IMR-90 (cell line): Measurements from ENCODE around the gene SLC25A21. TPM values are rescaled to one million over a fixed set of nuclear protein-coding genes. Genes with fewer than 3 reads are reported as not detected.

ENCODE experiments used
- ATAC-seq: fragments of 200-7000 bp; cut with Tn5 transposase; 2 replicates; pipeline ENCODE4 v1.9.1; 2020; ENCODE audit warnings: low read depth, mild to moderate bottlenecking, moderate library complexity
- BruUV-seq: library from RNA; stranded (reverse); fragments of 400-500 nt; replicated peaks from 2 replicates; lab custom pipeline; 2021; lab: Mats Ljungman, UMichigan
- CTCF ChIA-PET: fragments of 300-600 bp; formaldehyde crosslinking; extraction: SDS; loops from one replicate; lab custom pipeline; 2021; ENCODE audit warnings: antibody characterized with exemption; lab: Yijun Ruan, JAX
- POLR2A ChIA-PET: fragments of 300-600 bp; sonication (Branson Sonifier 250); formaldehyde crosslinking; loops from one replicate; lab custom pipeline; 2022; ENCODE audit warnings: antibody characterized with exemption; ENCODE audit not compliant: unreplicated experiment; lab: Charles Lee
- DNase-seq: peaks from one replicate; pipeline ENCODE4 v3.0.0; 2013
- H2AFZ ChIP-seq: replicated peaks from 2 replicates; pipeline ENCODE3; 2013; ENCODE audit warnings: low read length, mild to moderate bottlenecking; ENCODE audit not compliant: poor library complexity
- H2AK5ac ChIP-seq: 2 replicates; pipeline ENCODE4 v1.6.1; 2013; ENCODE audit warnings: low read depth, low read length, inconsistent platforms
- H2AK9ac ChIP-seq: replicated peaks from 2 replicates; pipeline ENCODE3; 2013; ENCODE audit warnings: mild to moderate bottlenecking, low read depth, low read length, moderate library complexity; ENCODE audit not compliant: poor library complexity
- H2BK120ac ChIP-seq: 2 replicates; pipeline ENCODE4 v1.6.1; 2013; ENCODE audit warnings: low read depth, low read length, inconsistent platforms
- H2BK15ac ChIP-seq: 3 replicates; pipeline ENCODE4 v1.6.1; 2013; ENCODE audit warnings: low read depth, low read length, inconsistent platforms
- H2BK20ac ChIP-seq: 2 replicates; pipeline ENCODE4 v1.6.1; 2013; ENCODE audit warnings: low read depth, mild to moderate bottlenecking, inconsistent platforms, low read length, moderate library complexity
- H2BK5ac ChIP-seq: 2 replicates; pipeline ENCODE4 v1.6.1; 2013; ENCODE audit warnings: mild to moderate bottlenecking, low read depth, low read length, inconsistent platforms; ENCODE audit not compliant: poor library complexity, severe bottlenecking
- H3K14ac ChIP-seq: replicated peaks from 2 replicates; pipeline ENCODE4 v1.6.1; 2013; ENCODE audit warnings: low read depth, low read length, inconsistent platforms
- H3K18ac ChIP-seq: 2 replicates; pipeline ENCODE4 v1.6.1; 2013; ENCODE audit warnings: low read depth, low read length, control low read depth
- H3K23ac ChIP-seq: 2 replicates; pipeline ENCODE4 v1.6.1; 2013; ENCODE audit warnings: low read depth, low read length, inconsistent platforms
- H3K27ac ChIP-seq: 2 replicates; pipeline ENCODE4 v1.5.1; 2013; ENCODE audit warnings: mild to moderate bottlenecking, control low read depth, low read length; ENCODE audit not compliant: insufficient read depth
- H3K27me3 ChIP-seq: 2 replicates; pipeline ENCODE4 v1.6.1; 2013; ENCODE audit warnings: low read length; ENCODE audit not compliant: control insufficient read depth, insufficient read depth
- H3K36me3 ChIP-seq: 2 replicates; pipeline ENCODE4 v1.6.1; 2013; ENCODE audit warnings: low read length, mixed read lengths; ENCODE audit not compliant: control insufficient read depth, insufficient read depth
- H3K4ac ChIP-seq: 2 replicates; pipeline ENCODE4 v1.6.1; 2013; ENCODE audit warnings: low read depth, low read length, inconsistent platforms
- H3K4me1 ChIP-seq: 2 replicates; pipeline ENCODE4 v1.6.1; 2013; ENCODE audit warnings: low read length, mixed read lengths; ENCODE audit not compliant: control insufficient read depth, insufficient read depth
- H3K4me2 ChIP-seq: 2 replicates; pipeline ENCODE4 v1.6.1; 2013; ENCODE audit warnings: low read depth, mild to moderate bottlenecking, control low read depth, low read length, moderate library complexity
- H3K4me3 ChIP-seq: 2 replicates; pipeline ENCODE4 v1.5.1; 2013; ENCODE audit warnings: low read depth, mild to moderate bottlenecking, control low read depth, low read length, moderate library complexity; ENCODE audit not compliant: insufficient read depth
- H3K56ac ChIP-seq: 2 replicates; pipeline ENCODE4 v1.6.1; 2013; ENCODE audit warnings: low read length, inconsistent platforms; ENCODE audit not compliant: insufficient read depth; ENCODE audit errors: extremely low read depth
- H3K79me1 ChIP-seq, 2 experiments: 2 replicates each; pipeline ENCODE4 v1.6.1; 2013; ENCODE audit warnings: low read length in 2 of 2, inconsistent platforms in 1 of 2, low read depth in 1 of 2
- H3K9ac ChIP-seq: 2 replicates; pipeline ENCODE4 v1.6.1; 2013; ENCODE audit warnings: low read depth, low read length, control low read depth
- H3K9me1 ChIP-seq: 2 replicates; pipeline ENCODE4 v1.6.1; 2013; ENCODE audit warnings: low read length, inconsistent platforms; ENCODE audit not compliant: insufficient read depth
- H3K9me3 ChIP-seq: 2 replicates; pipeline ENCODE4 v1.6.1; 2013; ENCODE audit warnings: low read length; ENCODE audit not compliant: control insufficient read depth, insufficient read depth
- H4K20me1 ChIP-seq: 2 replicates; pipeline ENCODE4 v1.6.1; 2013; ENCODE audit warnings: low read length, inconsistent platforms; ENCODE audit not compliant: insufficient read depth
- H4K5ac ChIP-seq: 2 replicates; pipeline ENCODE4 v1.6.1; 2013; ENCODE audit warnings: mild to moderate bottlenecking, low read depth, low read length, control low read depth
- H4K8ac ChIP-seq, 2 experiments: 2 replicates each; pipeline ENCODE4 v1.6.1; 2013; ENCODE audit warnings: low read depth in 2 of 2, low read length in 2 of 2, control low read depth in 1 of 2, inconsistent platforms in 1 of 2
- H4K91ac ChIP-seq: 2 replicates; pipeline ENCODE4 v1.6.1; 2013; ENCODE audit warnings: low read depth, low read length, inconsistent platforms; ENCODE audit not compliant: insufficient read depth
- BHLHE40 ChIP-seq: fragments of 150-350 bp; IDR thresholded peaks from 2 replicates; pipeline ENCODE4 v1.6.1; 2016; ENCODE audit warnings: mild to moderate bottlenecking, low read depth, low read length
- ELK1 ChIP-seq: fragments of 150-350 bp; IDR thresholded peaks from 2 replicates; pipeline ENCODE4 v1.6.1; 2016; ENCODE audit warnings: low read depth, mild to moderate bottlenecking, low read length, moderate library complexity, borderline replicate concordance
- RCOR1 ChIP-seq: IDR thresholded peaks from 2 replicates; pipeline ENCODE4 v1.6.1; 2012; ENCODE audit warnings: mild to moderate bottlenecking, low read length, improper control_type of control experiment; ENCODE audit not compliant: insufficient replicate concordance
- WGBS, 2 experiments: methylation state at CpG; one replicate each; pipeline versions ENCODE4 v1.1.5 to v1.1.7; 2013; ENCODE audit warnings: missing lambda C conversion rate in 2 of 2; ENCODE audit not compliant: insufficient read length in 1 of 2; ENCODE audit errors: extremely low coverage in 2 of 2; 5-methylcytosine and 5-hydroxymethylcytosine counted together
- dilution Hi-C: fragments of 300-500 bp; cut with HindIII; formaldehyde crosslinking; loops from one replicate; pipeline ENCODE4 v1.14.3; 2018; ENCODE audit warnings: low sequenced_read_pairs; ENCODE audit not compliant: unreplicated experiment
- in situ Hi-C: fragments of 300-500 bp; cut with MboI; formaldehyde crosslinking; loops from 3 replicates; pipeline ENCODE4 v1.14.3; 2019; ENCODE audit warnings: low sequenced_read_pairs, inconsistent platforms, mixed read lengths
- intact Hi-C: fragments of 100-400 bp; cut with micrococcal nuclease; formaldehyde crosslinking; loops from 2 replicates; pipeline ENCODE4 v1.10.0; 2022
- polyA plus RNA-seq, 3 experiments: library from polyadenylated mRNA; depleted of rRNA; stranded (reverse); fragments of >200 nt; gene quantifications; 2 replicates each; pipeline ENCODE4 v1.2.3, GENCODE V29; 2012; ENCODE audit warnings: low replicate concordance in 1 of 3
- total RNA-seq: library from RNA; depleted of rRNA; stranded (reverse); fragments of >200 nt; gene quantifications from 2 replicates; pipeline ENCODE4 v1.2.3, GENCODE V29; 2012
- TF ChIP-seq, protein P1 (sequence below): conservative IDR thresholded peaks from 2 replicates; pipeline ENCODE4 v1.5.1; 2012; ENCODE audit warnings: mild to moderate bottlenecking, low read depth, low read length, improper control_type of control experiment

Gene SLC25A21
- total and polyA plus RNA-seq, 2 of the 4 experiments (the other 2 are of a cell fraction), result 0.62 to 0.90 TPM

DNA sequence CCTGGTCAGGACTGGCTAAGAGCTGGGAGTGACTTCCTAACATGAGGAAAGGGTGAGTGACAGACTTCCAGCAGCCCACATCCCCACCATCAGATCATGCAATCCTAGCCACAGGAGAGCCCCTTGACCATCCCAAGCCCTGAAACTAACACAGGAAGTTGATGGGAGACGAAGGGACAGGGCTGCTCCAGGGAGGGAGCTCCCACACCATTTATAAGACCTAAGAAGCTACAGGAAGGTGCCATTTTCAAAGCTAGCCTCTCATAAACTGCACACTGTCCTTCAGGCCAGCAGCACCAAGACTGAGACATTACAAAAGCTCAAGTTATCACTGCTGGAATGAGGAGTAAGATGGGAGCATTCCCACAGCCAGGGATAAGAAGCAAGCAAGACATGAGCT lies 19.4 kb downstream of the SLC25A21 start:
- 0 out of 2 replicates have a peak overlapping the region, but pooled peaks have one; percentile 25 for H3K23ac ChIP-seq
- no peak overlapping the region for H3K27ac ChIP-seq
- peaks cover 3% of the 10 kb centered on the region; the same call in 1 of the 2 replicates for H3K9me3 ChIP-seq
- no peak overlapping the region for H3K4ac ChIP-seq
- dilution Hi-C loops (no loop called here), intact Hi-C loops (no loop called here), in situ Hi-C loops (no loop called here)
- no peak overlapping the region for H4K91ac ChIP-seq
- H3K27me3 ChIP-seq, result peaks cover 4% of the 10 kb centered on the region; the same call in 1 of the 2 replicates
- BruUV-seq, result no TSS peak
- H2AK5ac ChIP-seq, result no peak overlapping the region
- no peak overlapping the region for H2AFZ ChIP-seq
- no peak overlapping the region for H4K5ac ChIP-seq
- no peak overlapping the region for H3K18ac ChIP-seq
- no peak for DNase-seq
- H3K56ac ChIP-seq, result no peak overlapping the region
- CTCF ChIA-PET, result interaction anchor here (1.0 to 1.1 kb wide), 2 partner anchors 18 to 600 kb away, joined by 4 read pairs; no protein-coding TSS in a partner anchor
- no peaks in the 10 kb centered on the region for H3K79me1 ChIP-seq
- no peak for TF ChIP-seq BHLHE40
- no peak for TF ChIP-seq RCOR1
- TF ChIP-seq, protein P1, sequence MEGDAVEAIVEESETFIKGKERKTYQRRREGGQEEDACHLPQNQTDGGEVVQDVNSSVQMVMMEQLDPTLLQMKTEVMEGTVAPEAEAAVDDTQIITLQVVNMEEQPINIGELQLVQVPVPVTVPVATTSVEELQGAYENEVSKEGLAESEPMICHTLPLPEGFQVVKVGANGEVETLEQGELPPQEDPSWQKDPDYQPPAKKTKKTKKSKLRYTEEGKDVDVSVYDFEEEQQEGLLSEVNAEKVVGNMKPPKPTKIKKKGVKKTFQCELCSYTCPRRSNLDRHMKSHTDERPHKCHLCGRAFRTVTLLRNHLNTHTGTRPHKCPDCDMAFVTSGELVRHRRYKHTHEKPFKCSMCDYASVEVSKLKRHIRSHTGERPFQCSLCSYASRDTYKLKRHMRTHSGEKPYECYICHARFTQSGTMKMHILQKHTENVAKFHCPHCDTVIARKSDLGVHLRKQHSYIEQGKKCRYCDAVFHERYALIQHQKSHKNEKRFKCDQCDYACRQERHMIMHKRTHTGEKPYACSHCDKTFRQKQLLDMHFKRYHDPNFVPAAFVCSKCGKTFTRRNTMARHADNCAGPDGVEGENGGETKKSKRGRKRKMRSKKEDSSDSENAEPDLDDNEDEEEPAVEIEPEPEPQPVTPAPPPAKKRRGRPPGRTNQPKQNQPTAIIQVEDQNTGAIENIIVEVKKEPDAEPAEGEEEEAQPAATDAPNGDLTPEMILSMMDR, result no peak
- TF ChIP-seq ELK1, result no peak
- POLR2A ChIA-PET, result no interaction called here
- H4K8ac ChIP-seq, result no peak overlapping the region
- H2BK120ac ChIP-seq, result no peak overlapping the region
- H3K4me3 ChIP-seq, result no peak overlapping the region
- no peak overlapping the region; the same call in 1 of the 2 replicates for H3K14ac ChIP-seq
- ATAC-seq, result no peak
- H3K4me1 ChIP-seq, result no peaks in the 10 kb centered on the region
- no peaks in the 10 kb centered on the region for H3K36me3 ChIP-seq
- no peak overlapping the region for H2AK9ac ChIP-seq
- H2BK20ac ChIP-seq, result no peak overlapping the region
- H3K9ac ChIP-seq, result no peak overlapping the region
- no CpG with 5 or more reads among the region's 1 CpG for WGBS, 2 experiments
- no peaks in the 10 kb centered on the region for H4K20me1 ChIP-seq
- no peak overlapping the region for H2BK15ac ChIP-seq
- no peak overlapping the region for H2BK5ac ChIP-seq
- 0 out of 2 replicates have a peak, but pooled peaks cover 3% of the 10 kb centered on the region for H3K9me1 ChIP-seq
- no peak overlapping the region for H3K4me2 ChIP-seq
